Left lung (tissue), 10 donors: ENCODE data around the gene SLC7A8. TPM values are rescaled to one million over a fixed set of nuclear protein-coding genes. Genes with fewer than 3 reads are reported as not detected.
"Not testable (repeated sequence)": the region's sequence is repeated elsewhere in the genome, so short reads cannot be mapped to it uniquely, and the experiment has no call there.

Source experiments
- ATAC-seq: fragments of 200-7000 bp; cut with Tn5 transposase; one replicate; pipeline ENCODE4 v1.9.1; 2020; ENCODE audit warnings: moderate library complexity
- DNase-seq, 4 donors: peaks; one replicate each; pipeline ENCODE4 v3.0.0-alpha.2; 2013 to 2020
- H3K27ac ChIP-seq, 2 donors: fragments of 200-600 bp; sonication (generic) in 1 of 2; one replicate each; pipeline versions ENCODE4 v1.5.0 to v1.8.0; 2020 to 2021
- H3K27me3 ChIP-seq, 2 donors: fragments of 200-600 bp; sonication (generic) in 1 of 2; one replicate each; pipeline versions ENCODE4 v1.5.0 to v1.8.0; 2020 to 2021
- H3K36me3 ChIP-seq, 2 donors: fragments of 200-600 bp; sonication (generic) in 1 of 2; one replicate each; pipeline versions ENCODE4 v1.5.0 to v1.8.0; 2020 to 2021
- H3K4me1 ChIP-seq, 2 donors: fragments of 200-600 bp; one replicate each; pipeline ENCODE4 v1.8.0; 2021
- H3K4me3 ChIP-seq, 2 donors: fragments of 200-600 bp; sonication (generic) in 1 of 2; one replicate each; pipeline versions ENCODE4 v1.5.0 to v1.8.0; 2020 to 2021; ENCODE audit warnings: mild to moderate bottlenecking in 1 of 2
- H3K9me3 ChIP-seq, 2 donors: fragments of 200-600 bp; sonication (generic) in 1 of 2; one replicate each; pipeline versions ENCODE4 v1.5.0 to v1.8.0; 2020 to 2021
- CTCF ChIP-seq, 2 donors: fragments of 200-600 bp; sonication (generic) in 1 of 2; IDR thresholded peaks; one replicate each; pipeline versions ENCODE4 v1.5.0 to v1.8.0; 2021; ENCODE audit warnings: antibody characterized with exemption in 2 of 2
- intact Hi-C, 2 donors: fragments of 100-400 bp; cut with DNase I; formaldehyde crosslinking; loops; one replicate each; pipeline versions ENCODE4 v1.11.2 to v1.14.2; 2022
- polyA plus RNA-seq, 6 donors: library from polyadenylated mRNA; unstranded; fragments of 120-200 nt; gene quantifications; one replicate each; pipeline ENCODE4 v1.2.1, GENCODE V29; 2013; ENCODE audit not compliant: insufficient read length in 6 of 6
- total RNA-seq, 2 donors: library from RNA; stranded (reverse); fragmentation: NEBNext Ultra II Directional; extraction: Animal tissue kit (Norgen Biotek cat#: 25700); gene quantifications; one replicate each; pipeline ENCODE4 v1.2.1, GENCODE V29; 2021
- donor health status: DM: no; HTN: yes; CAD: no.
- donor health status: DM: no; HTN: no; CAD: no.

Gene SLC7A8
- total and polyA plus RNA-seq, 8 donors, result 38.5 to 153 (median 124) TPM

- H3K27ac ChIP-seq, result peak overlapping the region in 1 of 2 donors; percentile 63
- H3K36me3 ChIP-seq, result no peaks in the 10 kb centered on the region
- intact Hi-C loops, result no loop called here
- DNase-seq, result no peak
- H3K4me1 ChIP-seq, result peaks cover 8 to 40% of the 10 kb centered on the region in 2 donors
- H3K4me3 ChIP-seq, result no peak overlapping the region
- H3K9me3 ChIP-seq, result no peaks in the 10 kb centered on the region
- H3K27me3 ChIP-seq, result peaks cover 0 to 12% of the 10 kb centered on the region in 2 donors
- ATAC-seq, result no peak
- no peak for TF ChIP-seq CTCF (IDR thresholded peaks at IDR 0.05)
Measured at GRCh38 chr14:23112359-23113178, 70.9 kb downstream of the SLC7A8 start.

- DNase-seq, result no peak
- Histone ChIP-seq H3K4me3 (no peak overlapping the region), H3K27ac (no peak overlapping the region), H3K4me1 (peaks cover 8 to 33% of the 10 kb centered on the region in 2 donors), H3K36me3 (no peaks in the 10 kb centered on the region), H3K9me3 (no peaks in the 10 kb centered on the region), H3K27me3 (peaks cover 0 to 12% of the 10 kb centered on the region in 2 donors)
- intact Hi-C loops, result no loop called here
- no peak for TF ChIP-seq CTCF (IDR thresholded peaks at IDR 0.05)
- no peak for ATAC-seq
Measured at GRCh38 chr14:23110579-23111365, 72.7 kb downstream of the SLC7A8 start.

GRCh38 chr14:23109769-23110168 is 73.7 kb downstream of the SLC7A8 start:
- H3K27me3 ChIP-seq, result peaks cover 0 to 12% of the 10 kb centered on the region in 2 donors
- H3K4me3 ChIP-seq, result no peak overlapping the region
- DNase-seq, result no peak
- peaks cover 2 to 26% of the 10 kb centered on the region in 2 donors for H3K4me1 ChIP-seq
- ATAC-seq, result no peak
- intact Hi-C loops, result loop anchor here in 1 of 2 donors (5.0 kb wide), 1 partner anchor 42 kb away; no protein-coding TSS in a partner anchor
- no peak overlapping the region for H3K27ac ChIP-seq
- H3K9me3 ChIP-seq, result no peaks in the 10 kb centered on the region
- no peak for TF ChIP-seq CTCF (IDR thresholded peaks at IDR 0.05)
- H3K36me3 ChIP-seq, result no peaks in the 10 kb centered on the region

GRCh38 chr14:23108169-23108568 is 75.3 kb downstream of the SLC7A8 start:
- H3K27me3 ChIP-seq, result peaks cover 0 to 12% of the 10 kb centered on the region in 2 donors
- not testable (repeated sequence) for H3K4me1 ChIP-seq, H3K9me3 ChIP-seq, H3K4me3 ChIP-seq, ATAC-seq, H3K27ac ChIP-seq, DNase-seq, H3K36me3 ChIP-seq
- intact Hi-C loops, result loop anchor here in 1 of 2 donors (5.0 kb wide), 1 partner anchor 41 kb away; no protein-coding TSS in a partner anchor

GRCh38 chr14:23107620-23108019 is 75.8 kb downstream of the SLC7A8 start:
- not testable (repeated sequence) for H3K4me3 ChIP-seq, H3K4me1 ChIP-seq, H3K27ac ChIP-seq, DNase-seq, H3K9me3 ChIP-seq, H3K36me3 ChIP-seq, ATAC-seq
- peaks cover 0 to 12% of the 10 kb centered on the region in 2 donors for H3K27me3 ChIP-seq
- intact Hi-C loops, result loop anchor here in 1 of 2 donors (5.0 kb wide), 1 partner anchor 40 kb away; no protein-coding TSS in a partner anchor

GRCh38 chr14:23106747-23107045 is 76.8 kb downstream of the SLC7A8 start:
- no peak for DNase-seq
- no peak for ATAC-seq
- intact Hi-C loops, result loop anchor here in 1 of 2 donors (5.0 kb wide), 1 partner anchor 39 kb away; no protein-coding TSS in a partner anchor
- H3K27ac ChIP-seq, result peak overlapping the region in 1 of 2 donors; percentile 8
- H3K27me3 ChIP-seq, result peaks cover 0 to 11% of the 10 kb centered on the region in 2 donors
- no peak for TF ChIP-seq CTCF (IDR thresholded peaks at IDR 0.05)
- H3K9me3 ChIP-seq, result no peaks in the 10 kb centered on the region
- H3K36me3 ChIP-seq, result no peaks in the 10 kb centered on the region
- peaks cover 0 to 10% of the 10 kb centered on the region in 2 donors for H3K4me1 ChIP-seq
- H3K4me3 ChIP-seq, result no peak overlapping the region
